ENCODE data around the gene CDH8.

DNA sequence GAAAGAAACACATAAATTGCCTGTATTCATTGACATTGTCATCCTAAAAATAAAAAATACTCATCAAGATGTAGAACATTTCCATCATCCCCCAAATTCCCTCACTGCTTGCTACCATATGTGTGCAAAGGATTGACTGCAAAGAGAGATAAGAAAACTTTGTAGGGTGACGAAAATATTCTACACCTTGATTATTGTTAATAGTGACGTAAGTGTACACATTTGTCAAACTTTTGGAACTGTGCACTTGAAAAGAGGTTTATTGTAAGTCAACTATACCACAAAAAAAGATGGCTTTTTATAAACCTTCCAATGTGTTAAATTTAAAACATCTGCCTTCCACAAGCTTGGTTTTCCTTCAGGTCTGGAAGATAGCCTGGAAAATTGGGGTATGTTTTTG, 359.5 kb downstream of the CDH8 start:
- TF ChIP-seq, protein P1, sequence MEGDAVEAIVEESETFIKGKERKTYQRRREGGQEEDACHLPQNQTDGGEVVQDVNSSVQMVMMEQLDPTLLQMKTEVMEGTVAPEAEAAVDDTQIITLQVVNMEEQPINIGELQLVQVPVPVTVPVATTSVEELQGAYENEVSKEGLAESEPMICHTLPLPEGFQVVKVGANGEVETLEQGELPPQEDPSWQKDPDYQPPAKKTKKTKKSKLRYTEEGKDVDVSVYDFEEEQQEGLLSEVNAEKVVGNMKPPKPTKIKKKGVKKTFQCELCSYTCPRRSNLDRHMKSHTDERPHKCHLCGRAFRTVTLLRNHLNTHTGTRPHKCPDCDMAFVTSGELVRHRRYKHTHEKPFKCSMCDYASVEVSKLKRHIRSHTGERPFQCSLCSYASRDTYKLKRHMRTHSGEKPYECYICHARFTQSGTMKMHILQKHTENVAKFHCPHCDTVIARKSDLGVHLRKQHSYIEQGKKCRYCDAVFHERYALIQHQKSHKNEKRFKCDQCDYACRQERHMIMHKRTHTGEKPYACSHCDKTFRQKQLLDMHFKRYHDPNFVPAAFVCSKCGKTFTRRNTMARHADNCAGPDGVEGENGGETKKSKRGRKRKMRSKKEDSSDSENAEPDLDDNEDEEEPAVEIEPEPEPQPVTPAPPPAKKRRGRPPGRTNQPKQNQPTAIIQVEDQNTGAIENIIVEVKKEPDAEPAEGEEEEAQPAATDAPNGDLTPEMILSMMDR (IDR thresholded peaks at IDR 0.05): no peak
- TF ChIP-seq POLR2A (IDR thresholded peaks at IDR 0.05): no peak

All from body of pancreas (tissue), 4 donors.